HuH-7 (cell line): ENCODE data around the gene AKR1B15.
"Not testable (repeated sequence)": the region's sequence is repeated elsewhere in the genome, so short reads cannot be mapped to it uniquely, and the experiment has no call there.

Experiments
- DNase-seq: peaks from one replicate; pipeline ENCODE4 v3.0.0; 2011; ENCODE audit warnings: low spot score

AKR1B15 gene

DNA sequence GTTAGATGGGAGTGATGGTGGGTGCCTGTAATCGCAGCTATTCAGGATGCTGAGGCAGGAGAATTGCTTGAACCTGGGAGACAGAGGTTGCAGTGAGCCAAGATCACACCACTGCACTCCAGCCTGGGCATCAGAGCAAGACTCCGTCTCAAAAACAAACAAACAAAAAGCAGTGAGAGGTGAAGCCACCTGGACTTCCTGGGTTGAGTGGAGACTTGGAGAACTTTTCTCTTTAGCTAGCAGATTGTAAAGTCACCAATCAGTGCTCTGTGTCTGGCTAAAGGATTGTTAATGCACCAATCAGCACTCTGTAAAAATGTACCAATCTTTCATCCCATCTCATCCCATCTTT lies 14.5 kb downstream of the AKR1B15 start:
- not testable (repeated sequence) for DNase-seq

DNA sequence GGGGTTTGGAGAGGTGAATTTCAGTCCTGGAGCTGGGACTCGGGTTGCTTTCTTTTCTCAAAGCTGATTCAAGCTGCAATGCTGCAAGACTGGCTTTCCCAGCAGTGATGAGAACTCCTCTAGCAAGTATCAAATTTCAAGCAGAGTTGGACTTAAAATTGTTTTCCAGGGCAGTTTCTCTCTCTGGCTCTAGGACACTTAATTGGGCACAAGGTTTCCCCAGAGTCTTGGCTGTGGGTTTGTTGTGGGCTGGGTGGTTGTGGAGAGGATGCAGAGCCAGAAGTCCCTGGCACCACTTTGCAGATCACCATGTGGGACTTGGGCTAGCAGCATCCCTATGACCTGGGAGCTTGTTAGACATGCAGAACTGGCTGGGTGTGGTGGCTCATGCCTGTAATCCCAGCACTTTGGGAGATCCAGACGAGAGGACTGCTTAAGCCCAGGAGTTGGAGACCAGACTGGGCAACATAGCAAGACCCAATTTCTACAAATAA lies 16.8 kb downstream of the AKR1B15 start:
- no peak for DNase-seq

DNA sequence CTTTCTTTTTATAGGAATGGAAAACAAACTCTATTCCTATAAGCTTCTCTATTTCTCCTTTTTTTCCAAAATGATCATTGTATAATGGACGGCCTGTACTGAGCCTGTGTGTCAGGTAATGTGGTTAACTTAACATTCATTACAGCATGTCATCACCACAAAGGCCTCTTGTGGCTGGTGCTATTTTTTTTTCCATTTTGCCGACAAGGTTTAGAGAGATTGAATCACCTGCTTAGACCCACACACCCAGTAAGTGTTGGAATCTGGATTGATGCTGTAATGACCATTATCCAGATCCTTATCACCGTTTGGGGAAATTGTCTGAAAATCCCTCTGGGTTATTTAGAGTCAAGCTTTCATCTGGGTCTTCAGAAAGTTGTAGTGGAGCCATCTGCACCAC lies 18.5 kb downstream of the AKR1B15 start:
- DNase-seq: no peak

DNA sequence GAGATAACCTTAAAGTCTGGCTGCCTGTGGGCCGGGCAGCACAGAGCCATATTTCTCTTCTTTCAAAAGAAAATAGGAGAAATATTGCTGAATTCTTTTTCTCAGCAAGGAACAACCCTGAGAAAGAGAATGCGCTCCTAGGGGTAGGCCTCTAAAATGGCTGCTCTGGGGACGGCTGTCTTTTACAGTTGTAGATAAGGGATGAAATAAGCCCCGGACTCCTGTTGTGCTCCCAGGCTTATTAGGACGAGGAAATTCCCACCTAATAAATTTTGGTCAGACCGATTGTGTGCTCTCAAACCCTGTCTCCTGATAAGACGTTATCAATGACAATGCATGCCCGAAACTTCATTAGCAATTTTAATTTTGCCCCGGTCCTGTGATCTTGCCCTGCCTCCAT lies 21.1 kb downstream of the AKR1B15 start:
- not testable (repeated sequence) for DNase-seq

DNA sequence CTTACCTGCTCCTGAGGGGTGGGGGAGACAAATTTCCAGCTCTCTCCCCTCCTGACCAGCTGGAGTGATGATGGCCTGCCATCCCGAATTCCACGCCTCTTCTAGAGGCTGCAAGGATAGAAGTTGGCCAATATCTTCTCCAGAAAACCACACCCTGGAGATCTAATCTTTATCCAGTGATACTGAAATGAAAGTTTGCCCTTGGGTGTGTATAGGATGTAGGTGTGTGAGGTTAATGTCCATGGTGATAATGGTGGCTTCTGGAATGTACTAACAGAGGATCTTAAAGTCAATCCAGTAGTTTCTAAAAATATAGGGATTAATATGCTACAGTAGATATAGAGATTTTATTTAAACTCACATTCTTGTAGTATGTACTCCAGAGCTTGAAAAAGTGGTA lies 22.2 kb downstream of the AKR1B15 start:
- DNase-seq: no peak

DNA sequence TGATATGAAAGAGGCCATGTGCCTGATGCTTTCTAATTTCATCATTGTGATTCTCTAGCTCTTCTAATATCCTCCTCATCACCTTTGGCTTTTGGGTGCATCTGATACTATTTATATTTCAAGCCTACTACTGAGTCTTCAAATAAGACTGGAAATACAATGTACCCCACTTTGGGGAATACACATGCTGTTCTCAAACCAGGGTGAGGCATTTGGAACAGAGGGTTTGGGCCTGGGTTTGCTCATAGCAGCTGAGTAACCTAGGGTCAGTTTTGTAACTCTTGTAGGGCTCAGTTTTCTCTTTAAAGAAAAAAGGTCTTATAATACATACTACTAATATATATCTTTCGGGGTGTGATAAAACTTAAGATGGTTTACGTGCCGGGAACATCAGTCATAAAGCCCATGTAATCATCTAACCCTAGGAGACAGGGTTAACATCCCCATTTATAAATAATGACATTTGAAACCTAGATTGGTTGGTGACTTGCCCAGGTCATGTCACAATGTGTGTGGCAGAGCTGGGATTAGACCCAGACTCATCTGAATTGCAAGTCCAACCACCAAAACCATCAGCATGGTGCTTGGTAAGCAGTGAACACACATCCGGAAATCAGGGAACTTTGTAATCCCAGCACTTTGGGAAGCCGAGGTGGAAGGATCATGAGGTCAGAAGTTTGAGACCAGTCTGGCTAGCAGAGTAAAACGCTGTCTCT lies 23.0 kb downstream of the AKR1B15 start:
- no peak for DNase-seq

DNA sequence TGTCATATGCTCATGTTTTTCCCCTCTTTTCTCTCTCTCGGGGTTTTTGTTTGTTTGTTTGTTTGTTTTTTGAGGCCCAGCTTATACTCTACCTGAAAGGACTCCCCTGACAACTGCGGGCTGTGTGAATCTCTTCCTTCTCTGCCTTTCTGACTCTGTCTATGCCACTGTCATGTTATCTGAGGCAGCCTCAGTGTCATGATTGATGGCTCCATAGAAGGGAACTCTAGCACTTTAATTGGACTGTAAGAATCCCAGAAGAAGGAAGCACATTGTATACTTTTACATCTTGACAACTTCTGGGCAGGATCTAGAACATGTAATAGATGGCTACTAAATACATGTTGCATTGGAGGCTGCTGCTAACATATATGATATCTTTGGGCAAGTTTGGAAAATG lies 25.4 kb downstream of the AKR1B15 start:
- DNase-seq: no peak

DNA sequence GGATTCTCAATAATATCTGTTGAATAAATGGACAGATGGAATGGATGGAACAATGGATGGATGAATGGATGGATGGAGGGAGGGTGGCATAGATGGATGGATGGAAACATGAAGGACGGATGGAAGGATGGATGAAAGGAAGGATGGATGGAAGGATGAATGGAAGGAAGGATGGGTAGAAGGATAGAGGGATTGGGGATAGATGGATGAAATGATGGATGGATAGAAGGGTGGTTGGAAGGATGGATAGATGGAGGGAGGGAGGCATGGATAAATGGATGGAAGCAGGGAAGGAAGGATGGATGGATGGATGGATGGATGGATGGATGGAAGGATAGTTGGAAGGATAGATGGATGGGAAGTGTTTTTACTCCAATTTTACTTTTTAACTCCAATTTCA lies 35.4 kb downstream of the AKR1B15 start:
- no peak for DNase-seq

DNA sequence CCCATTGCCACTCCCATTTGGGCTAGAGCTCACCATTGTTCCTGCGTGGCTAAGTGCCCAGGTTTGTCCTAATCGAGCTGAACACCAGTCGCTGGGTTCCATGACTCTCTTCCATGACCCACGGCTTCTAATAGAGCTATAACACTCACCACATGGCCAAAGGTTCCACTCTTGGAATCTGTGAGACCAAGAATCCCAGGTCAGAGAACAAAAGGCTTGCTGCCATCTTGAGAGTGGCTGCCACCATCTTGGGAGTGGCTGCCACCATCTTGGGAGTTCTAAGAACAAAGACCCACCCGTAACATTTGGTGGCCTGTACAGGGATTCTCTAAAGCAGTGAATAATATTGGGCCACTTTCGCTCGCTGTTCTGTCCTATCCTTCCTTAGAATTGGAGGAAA lies 37.0 kb downstream of the AKR1B15 start:
- no peak for DNase-seq

DNA sequence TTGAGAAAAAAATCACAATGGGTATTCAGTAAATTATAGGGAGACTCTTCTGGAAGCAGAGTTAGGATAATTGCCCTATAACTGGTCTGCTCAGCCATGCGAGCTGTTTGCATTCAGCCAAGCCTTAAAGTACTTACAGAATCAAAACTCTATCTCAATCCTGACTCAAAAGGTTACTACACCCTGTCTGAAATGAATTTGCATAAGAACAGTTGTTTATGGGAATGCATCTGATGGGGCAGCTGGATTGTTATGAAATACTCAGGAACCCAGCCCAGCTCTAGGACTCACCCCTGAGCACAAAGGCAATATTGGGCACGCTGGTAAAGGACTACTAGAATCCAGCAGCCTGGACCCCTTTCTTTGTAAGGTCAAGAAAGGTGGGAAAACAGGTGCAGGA lies 38.8 kb downstream of the AKR1B15 start:
- no peak for DNase-seq

DNA sequence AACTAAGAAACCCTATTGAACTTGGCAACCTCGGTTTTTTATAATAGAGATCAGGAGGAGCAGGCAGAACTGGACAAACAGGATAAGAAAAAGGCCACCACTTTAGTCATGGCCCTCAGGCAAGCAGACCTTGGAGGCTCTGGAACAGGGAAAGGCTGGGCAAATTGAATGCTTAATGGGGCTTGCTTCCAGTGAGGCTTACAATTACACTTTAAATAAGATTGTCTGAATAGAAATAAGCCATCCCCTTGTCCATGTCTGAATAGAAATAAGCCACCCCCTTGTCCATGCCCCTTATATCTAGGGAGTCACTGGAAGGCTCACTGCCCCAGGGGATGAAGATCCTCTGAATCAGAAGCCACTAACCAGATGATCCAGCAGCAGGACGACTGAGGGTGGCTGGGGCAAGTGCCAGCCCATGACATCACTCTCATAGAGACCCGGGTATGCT lies 40.6 kb downstream of the AKR1B15 start:
- DNase-seq: no peak

DNA sequence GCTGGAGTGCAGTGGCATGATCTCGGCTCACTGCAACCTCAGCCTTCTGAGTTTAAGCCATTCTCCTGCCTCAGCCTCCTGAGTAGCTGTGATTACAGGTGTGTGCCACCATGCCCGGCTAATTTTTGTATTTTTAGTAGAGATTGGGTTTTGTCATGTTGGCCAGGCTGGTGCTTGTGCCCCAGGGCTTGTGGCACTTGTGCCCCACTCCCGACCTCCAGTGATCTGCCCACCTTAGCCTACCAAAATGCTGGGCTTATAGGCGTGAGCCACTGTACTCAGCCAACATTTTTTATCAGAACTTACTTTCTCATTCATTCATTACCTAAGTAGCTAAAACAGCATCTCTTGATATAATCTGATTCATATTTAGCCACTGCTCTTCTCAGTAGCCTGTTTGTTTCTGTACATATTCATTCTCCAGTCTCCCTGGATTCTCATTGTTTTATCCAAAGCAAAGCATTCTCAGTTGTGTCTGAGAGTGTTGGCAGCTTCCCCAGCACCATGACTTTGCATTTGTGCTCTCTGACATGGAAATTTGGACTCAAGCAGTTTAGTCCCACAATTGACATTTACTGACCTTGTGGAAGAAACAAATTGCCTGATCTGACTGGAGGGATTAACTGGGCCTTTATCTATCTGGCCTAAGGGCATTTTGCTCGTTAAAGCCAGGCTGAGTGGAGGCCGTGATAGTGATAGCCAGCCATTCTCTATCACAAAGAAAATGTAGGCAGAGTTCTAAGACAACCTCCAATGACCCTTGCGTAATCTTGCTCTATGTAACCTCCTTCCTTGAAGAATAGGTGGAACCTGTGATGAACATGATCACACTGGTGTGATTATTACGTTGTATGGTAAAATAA lies 44.9 kb downstream of the AKR1B15 start:
- DNase-seq: no peak

DNA sequence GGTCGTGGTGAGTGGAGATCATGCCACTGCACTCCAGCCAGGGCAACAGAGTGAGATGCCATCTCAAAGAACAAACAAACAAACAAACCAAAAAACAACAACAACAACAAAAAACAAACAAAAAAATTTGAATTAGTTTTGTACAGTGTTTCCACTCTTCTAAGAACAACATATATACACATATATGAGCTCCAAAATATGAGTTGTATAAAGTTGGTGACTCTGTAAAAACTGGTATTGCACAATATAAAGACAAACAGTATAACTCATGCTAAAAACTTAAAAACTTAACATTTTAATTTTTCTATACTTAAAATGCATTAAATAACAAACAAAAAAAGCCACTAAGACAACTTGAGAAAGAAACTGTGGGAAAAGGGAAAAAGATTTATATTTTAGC lies 46.0 kb downstream of the AKR1B15 start:
- DNase-seq: no peak

DNA sequence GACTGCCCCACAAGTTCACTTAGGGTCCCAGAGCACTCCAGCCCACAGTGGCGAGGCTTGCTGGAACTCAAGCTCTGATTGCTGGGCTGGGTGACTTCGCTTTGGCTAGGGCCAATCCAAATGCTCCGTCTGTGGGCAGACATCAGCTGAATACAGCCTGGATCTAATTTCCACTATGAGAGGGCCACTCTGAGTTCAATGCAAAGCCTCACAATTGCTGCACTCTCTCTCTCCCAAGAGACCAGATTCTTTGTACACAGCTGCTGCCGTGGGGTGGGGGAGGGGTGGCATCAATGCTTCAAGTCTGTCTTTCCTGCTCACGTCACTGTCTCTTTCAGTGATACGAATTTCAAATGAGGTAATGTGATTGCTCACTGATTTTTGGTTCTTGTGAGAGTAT lies 50.5 kb downstream of the AKR1B15 start:
- no peak for DNase-seq

DNA sequence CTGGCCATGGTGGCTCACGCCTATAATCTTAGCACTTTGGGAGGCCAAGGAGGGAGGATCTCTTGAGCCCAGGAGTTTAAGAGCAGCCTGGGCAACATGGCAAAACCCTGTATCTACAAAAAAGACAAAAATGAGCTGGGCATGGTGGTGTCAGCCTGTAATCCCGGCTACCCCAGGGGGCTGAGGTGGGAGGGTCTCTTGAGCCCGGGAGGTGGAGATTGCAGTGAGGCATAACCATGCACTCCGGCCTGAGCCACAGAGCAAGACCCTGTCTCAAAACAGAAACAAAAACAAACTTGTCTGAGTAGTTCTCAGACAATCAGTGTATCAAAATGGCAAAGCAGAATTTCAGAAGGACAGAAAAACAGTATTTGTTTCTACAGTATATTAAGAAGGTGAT lies 52.5 kb downstream of the AKR1B15 start:
- DNase-seq: no peak

DNA sequence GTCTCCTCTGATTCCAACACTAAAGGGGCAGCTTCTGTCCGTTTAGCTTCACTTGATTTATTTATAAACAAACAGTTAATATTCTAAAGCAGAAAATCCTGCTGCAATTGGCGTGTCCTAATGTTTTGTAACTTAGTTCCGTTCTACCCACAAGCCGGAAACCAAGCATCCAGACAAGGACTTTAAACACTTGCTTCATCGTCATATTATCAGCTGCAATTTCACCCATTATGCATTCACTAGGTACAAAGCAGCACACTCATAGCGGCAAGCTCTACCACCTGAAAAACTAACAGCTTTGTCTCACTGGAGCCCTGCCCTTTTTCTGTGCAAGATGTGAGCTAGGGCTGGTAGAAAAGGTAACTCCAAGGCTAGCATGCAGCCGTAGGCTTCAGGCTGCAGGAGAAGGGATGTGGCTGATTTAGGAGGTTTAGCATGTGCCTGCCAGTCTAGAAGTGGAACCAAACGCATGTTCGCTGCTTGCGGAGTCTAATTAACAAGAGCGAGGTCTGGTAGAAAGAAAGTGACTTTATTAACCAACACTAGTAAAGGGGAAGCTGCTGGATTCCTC lies 54.1 kb downstream of the AKR1B15 start:
- DNase-seq: peak; percentile 20

DNA sequence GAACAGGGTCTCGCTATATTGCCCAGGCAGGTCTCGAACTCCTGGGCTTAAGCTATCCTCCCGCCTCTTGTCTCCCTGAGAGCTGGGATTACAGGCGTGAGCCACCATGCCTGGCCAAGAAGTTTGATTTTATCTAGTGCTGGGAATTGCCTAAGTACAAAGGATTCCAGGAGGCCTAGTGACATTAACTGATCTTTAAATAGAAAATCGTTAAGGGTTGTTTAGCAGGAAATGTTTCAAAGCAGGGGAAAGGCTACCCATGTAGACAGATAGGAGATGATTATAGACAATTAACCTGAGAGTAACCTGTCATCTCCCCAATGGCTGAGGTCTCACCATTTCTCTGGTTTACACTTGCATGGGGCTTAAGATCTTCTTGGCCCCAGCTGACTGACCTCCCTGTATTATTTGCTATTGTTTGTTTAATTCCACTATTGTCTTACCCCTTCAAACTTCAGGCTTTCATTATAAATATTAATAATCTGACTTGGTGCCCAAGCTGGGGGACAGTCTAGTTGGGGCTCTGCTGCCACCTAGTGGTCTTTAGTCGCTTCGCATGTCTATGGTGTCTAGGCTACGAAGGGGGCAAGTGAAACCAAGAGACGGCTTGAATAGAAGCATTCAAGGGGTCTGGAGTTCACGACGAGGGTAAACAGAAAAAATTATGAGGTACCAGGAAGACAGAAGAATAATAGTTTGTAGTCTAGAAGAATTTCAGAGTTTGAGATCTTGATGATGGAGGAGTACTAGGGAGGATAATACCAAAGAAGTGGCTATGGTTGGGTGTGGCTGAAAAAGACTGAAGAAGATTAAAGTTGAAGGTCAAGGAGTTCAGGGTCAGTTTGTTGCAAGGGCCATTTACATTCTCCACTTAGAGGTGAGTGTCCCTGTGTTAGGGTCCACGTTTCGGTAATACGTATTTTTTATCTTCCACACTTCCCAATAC lies 57.3 kb downstream of the AKR1B15 start:
- DNase-seq: peak; percentile 36

DNA sequence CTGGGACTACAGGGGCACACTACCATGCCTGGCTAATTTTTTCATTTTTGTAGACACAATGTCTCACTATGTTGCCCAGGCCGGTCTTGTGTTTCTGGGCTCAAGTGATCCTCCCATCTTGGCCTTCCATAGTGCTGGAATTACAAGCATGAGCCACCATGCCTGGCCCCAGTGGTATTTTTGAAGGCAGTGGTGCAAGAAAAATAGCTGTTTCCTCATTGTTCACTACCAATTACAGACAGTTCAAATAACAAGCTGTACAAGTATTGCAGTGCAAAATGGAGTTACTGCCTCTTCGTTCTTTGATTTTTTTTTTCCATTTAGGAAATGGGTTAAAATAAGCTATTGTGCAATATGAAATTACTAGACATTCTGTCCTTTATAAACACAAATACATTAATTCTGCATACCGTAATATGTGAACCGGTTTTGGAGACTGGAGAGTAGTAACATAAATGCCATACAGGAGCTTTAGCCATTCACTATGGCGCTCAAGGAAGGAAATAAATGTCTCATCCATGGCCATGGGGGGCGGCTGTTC lies 62.8 kb downstream of the AKR1B15 start:
- no peak for DNase-seq

DNA sequence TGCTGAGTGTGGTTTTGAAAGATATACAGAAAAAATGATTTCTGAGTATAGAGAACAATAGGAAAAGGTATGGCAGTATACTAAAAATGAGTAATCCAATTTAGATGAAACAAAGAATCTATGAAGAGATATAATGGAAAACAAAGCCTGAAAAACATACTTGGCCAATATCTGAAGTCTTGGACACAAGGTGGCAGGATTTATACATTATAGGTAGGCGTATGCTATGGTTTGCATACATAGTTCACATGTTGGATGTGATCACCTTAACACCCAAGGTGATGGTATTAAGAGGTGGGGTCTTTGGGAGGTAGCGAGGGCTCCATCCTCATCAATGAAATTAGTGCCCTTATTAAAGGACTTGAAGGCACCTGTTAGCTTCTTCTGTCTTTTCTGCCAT lies 63.3 kb downstream of the AKR1B15 start:
- no peak for DNase-seq

DNA sequence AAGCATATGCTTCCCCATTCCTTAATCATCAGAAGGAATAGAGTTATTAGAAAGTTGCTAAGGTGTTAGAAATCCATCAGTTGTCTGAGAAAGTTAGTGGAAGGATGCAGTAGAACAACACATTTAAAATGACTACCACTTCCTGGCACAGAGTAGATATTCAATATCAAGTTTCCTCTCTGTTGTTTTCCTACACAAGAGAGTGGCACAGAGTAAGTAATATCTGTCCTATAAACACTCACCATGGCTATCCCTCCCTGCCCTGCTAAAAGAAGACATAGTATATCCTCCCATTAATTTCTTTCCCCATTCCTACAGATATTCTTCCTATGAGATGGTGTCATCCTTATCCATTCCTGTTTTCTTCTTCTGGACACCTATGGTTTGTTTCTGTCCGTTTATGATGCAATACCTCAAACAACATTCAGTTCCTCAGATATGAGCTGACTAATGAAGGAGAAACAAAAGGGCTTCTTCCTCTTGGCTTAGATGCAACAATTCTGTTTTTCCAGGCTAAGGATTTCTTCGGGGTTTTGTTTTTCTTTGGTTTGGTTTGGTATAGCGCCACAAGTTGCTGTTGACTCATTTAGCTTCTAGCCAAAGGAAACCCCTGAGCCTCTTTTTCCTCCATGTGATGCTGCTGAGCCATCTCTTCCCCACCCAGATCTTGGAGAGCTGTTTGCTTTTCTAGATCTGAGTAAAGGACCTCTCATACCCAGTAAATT lies 64.9 kb downstream of the AKR1B15 start:
- DNase-seq: no peak

DNA sequence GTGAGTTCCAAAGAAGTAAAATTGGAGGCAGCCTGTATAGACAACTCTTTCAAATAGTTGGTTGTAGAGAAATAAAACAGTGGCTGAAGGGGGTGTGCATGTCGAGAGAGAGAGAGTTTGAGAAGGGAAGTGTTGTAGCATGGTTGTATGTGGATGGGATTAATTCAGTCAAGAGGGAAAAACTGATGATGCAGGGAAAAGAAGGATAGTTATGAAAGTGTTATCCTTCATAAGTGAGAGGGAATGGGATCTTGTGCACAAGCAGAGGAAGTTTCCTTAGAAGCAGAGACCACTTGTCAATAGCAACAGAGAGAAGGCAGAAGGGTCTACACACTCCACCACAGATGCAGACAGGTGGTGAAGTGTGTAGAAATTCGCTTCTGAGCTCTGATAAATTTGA lies 67.7 kb downstream of the AKR1B15 start:
- DNase-seq: no peak
